Type B pancreatic cell (in vitro differentiated cells): ENCODE results near the gene TARP.

ENCODE experiments used
- DNase-seq: peaks from one replicate; pipeline ENCODE4 v3.0.0; 2021; ENCODE audit warnings: mixed read lengths; ENCODE audit not compliant: unreplicated experiment; ENCODE audit errors: extremely low spot score
- H3K27ac Mint-ChIP-seq: 2 replicates; pipeline ENCODE4 v1.8.0; 2021; ENCODE audit warnings: mild to moderate bottlenecking, mixed read lengths
- H3K27me3 Mint-ChIP-seq: 2 replicates; pipeline ENCODE4 v1.8.0; 2021; ENCODE audit warnings: mixed read lengths
- H3K36me3 Mint-ChIP-seq: 2 replicates; pipeline ENCODE4 v1.8.0; 2021; ENCODE audit warnings: mixed read lengths
- H3K4me1 Mint-ChIP-seq: one replicate; pipeline ENCODE4 v1.8.0; 2021; ENCODE audit warnings: mixed read lengths; ENCODE audit not compliant: unreplicated experiment
- H3K4me3 Mint-ChIP-seq: 2 replicates; pipeline ENCODE4 v1.8.0; 2021; ENCODE audit warnings: mild to moderate bottlenecking, mixed read lengths
- H3K9me3 Mint-ChIP-seq: 2 replicates; pipeline ENCODE4 v1.8.0; 2021; ENCODE audit warnings: mixed read lengths
- CTCF ChIP-seq: fragments of 200-600 bp; sonication (generic); conservative IDR thresholded peaks from 2 replicates; pipeline ENCODE4 v1.5.0; 2021; ENCODE audit warnings: antibody characterized with exemption, mild to moderate bottlenecking

TARP gene

GRCh38 chr7:38291650-38292049 is 18.2 kb upstream of the TARP start:
- TF ChIP-seq CTCF: no peak
- Mint-ChIP-seq H3K4me1 (no peaks in the 10 kb centered on the region), H3K9me3 (no peaks in the 10 kb centered on the region), H3K27ac (no peak overlapping the region), H3K36me3 (no peaks in the 10 kb centered on the region), H3K27me3 (no peaks in the 10 kb centered on the region), H3K4me3 (no peak overlapping the region)
- no peak for DNase-seq

- Mint-ChIP-seq H3K4me1 (no peaks in the 10 kb centered on the region), H3K36me3 (no peaks in the 10 kb centered on the region), H3K27ac (no peak overlapping the region), H3K4me3 (no peak overlapping the region), H3K27me3 (peaks cover 1% of the 10 kb centered on the region), H3K9me3 (no peaks in the 10 kb centered on the region)
- DNase-seq: no peak
- no peak for TF ChIP-seq CTCF
These were observed 17.7 kb upstream of the TARP start for GRCh38 chr7:38291117-38291647.

- H3K36me3 Mint-ChIP-seq: no peaks in the 10 kb centered on the region
- no peak overlapping the region for H3K27ac Mint-ChIP-seq
- H3K4me3 Mint-ChIP-seq: no peak overlapping the region
- TF ChIP-seq CTCF: no peak
- peaks cover 7% of the 10 kb centered on the region for H3K27me3 Mint-ChIP-seq
- no peaks in the 10 kb centered on the region for H3K4me1 Mint-ChIP-seq
- DNase-seq: no peak
- no peaks in the 10 kb centered on the region for H3K9me3 Mint-ChIP-seq
These were observed 11.1 kb upstream of the TARP start for GRCh38 chr7:38284553-38284952.

- H3K4me3 Mint-ChIP-seq: no peak overlapping the region
- H3K36me3 Mint-ChIP-seq: no peaks in the 10 kb centered on the region
- no peak overlapping the region for H3K27ac Mint-ChIP-seq
- no peaks in the 10 kb centered on the region for H3K4me1 Mint-ChIP-seq
- no peak for TF ChIP-seq CTCF
- DNase-seq: no peak
- no peaks in the 10 kb centered on the region for H3K9me3 Mint-ChIP-seq
- peaks cover 7% of the 10 kb centered on the region for H3K27me3 Mint-ChIP-seq
These were observed 10.4 kb upstream of the TARP start for GRCh38 chr7:38283809-38284208.

- H3K9me3 Mint-ChIP-seq: no peaks in the 10 kb centered on the region
- H3K4me1 Mint-ChIP-seq: no peaks in the 10 kb centered on the region
- H3K4me3 Mint-ChIP-seq: no peak overlapping the region
- H3K36me3 Mint-ChIP-seq: no peaks in the 10 kb centered on the region
- no peak overlapping the region for H3K27ac Mint-ChIP-seq
- no peak for TF ChIP-seq CTCF
- DNase-seq: no peak
- H3K27me3 Mint-ChIP-seq: peaks cover 7% of the 10 kb centered on the region
These were observed 9.7 kb upstream of the TARP start for GRCh38 chr7:38283107-38283506.

GRCh38 chr7:38282081-38282480 is 8.6 kb upstream of the TARP start:
- Mint-ChIP-seq H3K36me3 (no peaks in the 10 kb centered on the region), H3K4me1 (no peaks in the 10 kb centered on the region), H3K9me3 (no peaks in the 10 kb centered on the region), H3K27ac (no peak overlapping the region), H3K27me3 (peaks cover 7% of the 10 kb centered on the region), H3K4me3 (no peak overlapping the region)
- TF ChIP-seq CTCF: no peak
- DNase-seq: no peak
